Activated B cell treated with CpG ODN at 0.5 μM for 24 hours (primary cell): ENCODE data around the gene SF3A1. TPM values are rescaled to one million over a fixed set of nuclear protein-coding genes. Genes with fewer than 3 reads are reported as not detected.

ENCODE experiments used
- ATAC-seq: fragments of 200-7000 bp; cut with Tn5 transposase; one replicate; pipeline ENCODE4 v1.10.0; 2021; ENCODE audit warnings: low read depth, mild to moderate bottlenecking, moderate library complexity
- CTCF ChIA-PET: fragments of 350-600 bp; sonication (Branson Sonifier 250); formaldehyde crosslinking; loops from one replicate; lab custom pipeline; 2021; ENCODE audit warnings: antibody characterized with exemption; lab: Charles Lee
- POLR2A ChIA-PET: fragments of 350-600 bp; sonication (Branson Sonifier 250); formaldehyde crosslinking; loops from one replicate; lab custom pipeline; 2021; ENCODE audit warnings: antibody characterized with exemption; lab: Charles Lee
- DNase-seq: peaks from one replicate; pipeline ENCODE4 v3.0.0; 2022
- H3K27ac Mint-ChIP-seq: one replicate; pipeline ENCODE4 v1.8.0; 2020; ENCODE audit warnings: mixed read lengths
- H3K27me3 Mint-ChIP-seq: one replicate; pipeline ENCODE4 v1.8.0; 2021; ENCODE audit warnings: mixed read lengths
- H3K36me3 Mint-ChIP-seq: one replicate; pipeline ENCODE4 v1.8.0; 2021; ENCODE audit warnings: low read depth, mixed read lengths
- H3K4me1 Mint-ChIP-seq: one replicate; pipeline ENCODE4 v1.8.0; 2021; ENCODE audit warnings: mixed read lengths
- H3K4me3 Mint-ChIP-seq: one replicate; pipeline ENCODE4 v1.8.0; 2020; ENCODE audit warnings: mild to moderate bottlenecking, mixed read lengths
- H3K9me3 Mint-ChIP-seq: one replicate; pipeline ENCODE4 v1.8.0; 2020; ENCODE audit warnings: mixed read lengths
- CTCF ChIP-seq: fragments of 200-600 bp; IDR thresholded peaks from one replicate; pipeline ENCODE4 v1.8.0; 2022; ENCODE audit warnings: antibody characterized with exemption, mild to moderate bottlenecking
- intact Hi-C: fragments of 100-400 bp; cut with micrococcal nuclease; formaldehyde crosslinking; loops from one replicate; pipeline ENCODE4 v1.15.1; 2024
- total RNA-seq: library from RNA; stranded (reverse); gene quantifications from 2 replicates; pipeline ENCODE4 v1.2.3, GENCODE V29; 2022

SF3A1 gene
- total RNA-seq, 1 donor from 2014 or later, result 263 TPM

- Mint-ChIP-seq H3K4me1 (peaks cover 38% of the 10 kb centered on the region), H3K36me3 (peaks cover 27% of the 10 kb centered on the region), H3K4me3 (peak overlapping the region; percentile 88), H3K9me3 (no peaks in the 10 kb centered on the region), H3K27ac (peak overlapping the region; percentile 82), H3K27me3 (no peaks in the 10 kb centered on the region)
- intact Hi-C loops, result loop anchor here (1.0 kb wide), 1 partner anchor 14 kb away; no protein-coding TSS in a partner anchor
- DNase-seq, result no peak
- ATAC-seq, result no peak
- no peak for TF ChIP-seq CTCF
- POLR2A ChIA-PET, result interaction anchor here (0.5 to 7.6 kb wide), 9 partner anchors 15 to 632 kb away, joined by 3 to 131 read pairs (median 5); partner anchors contain the start of genes CCDC157, MTFP1, SF3A1 and TBC1D10A
- CTCF ChIA-PET, result interaction anchor here (1.2 to 7.8 kb wide), 4 partner anchors 13 to 182 kb away, joined by 3 to 275 read pairs (median 83); partner anchors contain the start of genes RNF215 and TBC1D10A
These were observed 66.2 kb downstream of the SF3A1 start for GRCh38 chr22:30290342-30291057.

- Mint-ChIP-seq H3K4me1 (peaks cover 38% of the 10 kb centered on the region), H3K4me3 (peak overlapping the region; percentile 88), H3K9me3 (no peaks in the 10 kb centered on the region), H3K36me3 (peaks cover 24% of the 10 kb centered on the region), H3K27ac (peak overlapping the region; percentile 82), H3K27me3 (no peaks in the 10 kb centered on the region)
- CTCF ChIA-PET, result interaction anchor here (1.2 to 7.8 kb wide), 5 partner anchors 14 to 182 kb away, joined by 3 to 275 read pairs (median 83); partner anchors contain the start of genes RNF215 and TBC1D10A
- no peak for TF ChIP-seq CTCF
- intact Hi-C loops, result loop anchor here (1.0 to 2.0 kb wide), 7 partner anchors 14 to 303 kb away; partner anchors contain the start of genes OSM and SF3A1
- POLR2A ChIA-PET, result interaction anchor here (0.5 to 7.6 kb wide), 12 partner anchors 9 to 632 kb away, joined by 3 to 131 read pairs (median 6); partner anchors contain the start of genes CCDC157, MTFP1, RNF215 and SF3A1
- ATAC-seq (peak; percentile 33), DNase-seq (no peak)
These were observed 66.7 kb downstream of the SF3A1 start for GRCh38 chr22:30289980-30290313.

GRCh38 chr22:30289141-30289979 lies 67.3 kb downstream of the SF3A1 start, which contains the start of gene CASTOR1:
CASTOR1 (minus strand) TSS chr22:30289505; CDS start chr22:30289497, 8 bp downstream.
- ChIA-PET POLR2A (interaction anchor here (0.5 to 7.6 kb wide), 16 partner anchors 9 to 633 kb away, joined by 3 to 131 read pairs (median 5); partner anchors contain the start of genes CCDC157, MTFP1, RNF215 and SF3A1), CTCF (interaction anchor here (1.2 to 7.8 kb wide), 16 partner anchors 12 to 195 kb away, joined by 4 to 275 read pairs (median 16); partner anchors contain the start of genes CCDC157, OSM, RNF215 and SF3A1)
- Mint-ChIP-seq H3K4me1 (peaks cover 38% of the 10 kb centered on the region), H3K4me3 (peak within 1 kb of the TSS; percentile 88), H3K36me3 (peaks cover 26% of the 10 kb centered on the region), H3K27me3 (no peaks in the 10 kb centered on the region), H3K27ac (peak within 1 kb of the TSS; percentile 82), H3K9me3 (no peaks in the 10 kb centered on the region)
- ATAC-seq (peak; percentile 85), DNase-seq (peak; percentile 90)
- TF ChIP-seq CTCF, result no peak
- intact Hi-C loops, result loop anchor here (1.0 to 2.0 kb wide), 6 partner anchors 21 to 303 kb away; partner anchors contain the start of genes OSM and SF3A1

- intact Hi-C loops, result loop anchor here (1.0 to 2.0 kb wide), 7 partner anchors 22 to 304 kb away; partner anchors contain the start of genes OSM and SF3A1
- ATAC-seq (no peak), DNase-seq (peak; percentile 25)
- H3K36me3 Mint-ChIP-seq, result peaks cover 20% of the 10 kb centered on the region
- no peaks in the 10 kb centered on the region for H3K9me3 Mint-ChIP-seq
- ChIA-PET CTCF (interaction anchor here (0.8 to 7.8 kb wide), 35 partner anchors 8 to 196 kb away, joined by 3 to 275 read pairs (median 9); partner anchors contain the start of genes CCDC157, MTFP1, OSM and RNF215), POLR2A (interaction anchor here (0.5 to 7.6 kb wide), 19 partner anchors 10 to 1602 kb away, joined by 3 to 131 read pairs (median 5); partner anchors contain the start of genes CCDC157, MTFP1, RNF215 and SF3A1)
- H3K27me3 Mint-ChIP-seq, result no peaks in the 10 kb centered on the region
- peak overlapping the region; percentile 88 for H3K4me3 Mint-ChIP-seq
- TF ChIP-seq CTCF, result no peak
- H3K27ac Mint-ChIP-seq, result peak overlapping the region; percentile 76
- H3K4me1 Mint-ChIP-seq, result peaks cover 38% of the 10 kb centered on the region
These were observed 68.1 kb downstream of the SF3A1 start for GRCh38 chr22:30288419-30289140.
